B cell (primary cell): ENCODE results near the gene OBP2B.
"Not testable (repeated sequence)": the region's sequence is repeated elsewhere in the genome, so short reads cannot be mapped to it uniquely, and the experiment has no call there.

Experiments
- CTCF ChIP-seq: fragments of 200-600 bp; IDR thresholded peaks from one replicate; pipeline ENCODE4 v1.8.0; 2022; ENCODE audit warnings: antibody characterized with exemption, mild to moderate bottlenecking
- EZH2 ChIP-seq: IDR thresholded peaks from 2 replicates; pipeline ENCODE4 v1.6.1; 2012; ENCODE audit warnings: borderline replicate concordance, low read depth, mild to moderate bottlenecking, moderate library complexity, low read length; ENCODE audit not compliant: insufficient read depth, poor library complexity, severe bottlenecking

GRCh38 chr9:133236291-133237034 lies 27.4 kb upstream of the OBP2B start:
- not testable (repeated sequence) for TF ChIP-seq CTCF, EZH2
